CD4-positive, CD25-positive, alpha-beta regulatory T cell (primary cell): ENCODE results near the gene GADL1. TPM values are rescaled to one million over a fixed set of nuclear protein-coding genes. Genes with fewer than 3 reads are reported as not detected.
A peak's percentile ranks its signal among the peaks of the same experiment; 100 is the strongest.

Source experiments
- ATAC-seq, 2 donors: fragments of 150-1000 bp; cut with Tn5 transposase; one replicate each; pipeline ENCODE4 v1.10.0; 2021; ENCODE audit warnings: low read depth in 2 of 2, moderate number of reproducible peaks in 2 of 2, moderate library complexity in 1 of 2
- DNase-seq, 3 donors: peaks; one replicate each; pipeline versions ENCODE4 v3.0.0 to v3.0.0-alpha.2; 2012 to 2022; ENCODE audit warnings: mixed read lengths in 1 of 3
- H3K27ac ChIP-seq: one replicate; pipeline ENCODE4 v1.7.0; 2013; ENCODE audit warnings: mild to moderate bottlenecking, low read length; ENCODE audit not compliant: insufficient read depth, poor library complexity, severe bottlenecking
- H3K27me3 ChIP-seq: one replicate; pipeline ENCODE4 v1.7.0; 2013; ENCODE audit warnings: low read length; ENCODE audit not compliant: control insufficient read depth, insufficient read depth
- H3K36me3 ChIP-seq: one replicate; pipeline ENCODE4 v1.7.0; 2013; ENCODE audit warnings: mild to moderate bottlenecking, low read length, moderate library complexity; ENCODE audit not compliant: control insufficient read depth, insufficient read depth
- H3K4me1 ChIP-seq: 2 replicates; pipeline ENCODE4 v1.7.0; 2013; ENCODE audit warnings: mild to moderate bottlenecking, low read length; ENCODE audit not compliant: insufficient read depth, control insufficient read depth, poor library complexity, severe bottlenecking
- H3K4me3 ChIP-seq: one replicate; pipeline ENCODE4 v1.7.0; 2013; ENCODE audit warnings: low read depth, mild to moderate bottlenecking, low read length, moderate library complexity
- H3K9me3 ChIP-seq, 2 experiments: 1 replicate in 1 of 2; 2 replicates in 1 of 2; pipeline ENCODE4 v1.7.0; 2013; ENCODE audit warnings: low read length in 2 of 2, mild to moderate bottlenecking in 1 of 2, moderate library complexity in 1 of 2; ENCODE audit not compliant: control insufficient read depth in 2 of 2
- H3K27ac Mint-ChIP-seq, 3 donors: one replicate each; pipeline ENCODE4 v1.8.0; 2020 to 2022; ENCODE audit warnings: mild to moderate bottlenecking in 3 of 3, mixed read lengths in 3 of 3, moderate library complexity in 2 of 3
- H3K27me3 Mint-ChIP-seq: one replicate; pipeline ENCODE4 v1.8.0; 2022; ENCODE audit warnings: mild to moderate bottlenecking, mixed read lengths
- H3K36me3 Mint-ChIP-seq: one replicate; pipeline ENCODE4 v1.8.0; 2020; ENCODE audit warnings: mixed read lengths
- H3K4me1 Mint-ChIP-seq, 4 donors: one replicate each; pipeline ENCODE4 v1.8.0; 2020 to 2022; ENCODE audit warnings: mixed read lengths in 4 of 4, mild to moderate bottlenecking in 1 of 4
- H3K4me3 Mint-ChIP-seq, 4 donors: one replicate each; pipeline ENCODE4 v1.8.0; 2020 to 2022; ENCODE audit warnings: mild to moderate bottlenecking in 4 of 4, mixed read lengths in 4 of 4, moderate library complexity in 3 of 4
- H3K9me3 Mint-ChIP-seq, 7 donors: one replicate each; pipeline ENCODE4 v1.8.0; 2020 to 2022; ENCODE audit warnings: mixed read lengths in 7 of 7, mild to moderate bottlenecking in 3 of 7, moderate library complexity in 2 of 7
- polyA plus RNA-seq, 4 donors: library from polyadenylated mRNA; unstranded; fragments of 300-500 nt; fragmentation: Illumina TruSeq; gene quantifications; one replicate each; pipeline ENCODE4 v1.2.3, GENCODE V29; 2021
- total RNA-seq: library from RNA; stranded (reverse); gene quantifications from one replicate; pipeline ENCODE4 v1.2.3, GENCODE V29; 2022

GADL1 gene
- not detected for total RNA-seq
- polyA plus RNA-seq: not detected

GRCh38 chr3:30894521-30895251, at the start of gene GADL1:
GADL1 (minus strand) TSS chr3:30894661; CDS start chr3:30894614, 47 bp downstream.
- Histone ChIP-seq H3K27me3 (peaks cover 12% of the 10 kb centered on the region), H3K36me3 (no peaks in the 10 kb centered on the region), H3K9me3 (no peaks in the 10 kb centered on the region), H3K4me3 (no peak within 1 kb of the TSS), H3K27ac (no peak within 1 kb of the TSS), H3K4me1 (peaks cover 4% of the 10 kb centered on the region)
- Mint-ChIP-seq H3K36me3 (no peaks in the 10 kb centered on the region), H3K4me3 (peak within 1 kb of the TSS in 3 of 4 donors; percentile 5 to 48 (median 10)), H3K9me3 (no peaks in the 10 kb centered on the region), H3K27me3 (peaks cover 29% of the 10 kb centered on the region), H3K4me1 (peaks cover 0 to 17% (median 9%) of the 10 kb centered on the region in 4 donors), H3K27ac (no peak within 1 kb of the TSS)
- DNase-seq: peak in 1 of 3 donors; percentile 32
- ATAC-seq: no peak

- Mint-ChIP-seq H3K4me3 (no peak overlapping the region), H3K9me3 (peaks cover 0 to 9% (median 0%) of the 10 kb centered on the region in 7 donors)
These were observed 49.7 kb upstream of the GADL1 start for GRCh38 chr3:30944124-30944523.

DNA sequence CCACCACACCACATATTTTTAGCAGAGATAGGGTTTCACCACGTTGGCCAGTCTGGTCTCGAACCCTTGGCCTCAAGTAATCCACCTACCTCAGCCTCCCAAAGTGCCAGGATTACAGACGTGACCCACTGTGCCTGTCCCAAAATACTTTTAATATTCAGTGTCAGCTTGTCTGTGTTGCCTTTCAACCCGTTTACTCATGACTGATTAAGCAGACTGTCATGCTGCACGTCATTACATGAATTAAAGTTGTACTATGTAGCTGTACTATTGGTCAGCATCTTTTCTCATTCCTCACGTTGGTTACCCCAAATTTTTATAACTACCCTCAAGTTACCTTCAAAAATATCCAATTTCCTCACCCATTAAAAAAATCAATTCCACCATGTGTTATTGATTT, 48.7 kb upstream of the GADL1 start:
- Mint-ChIP-seq H3K4me1 (no peaks in the 10 kb centered on the region), H3K9me3 (peaks cover 0 to 9% (median 0%) of the 10 kb centered on the region in 7 donors), H3K27me3 (peaks cover 11% of the 10 kb centered on the region), H3K36me3 (no peaks in the 10 kb centered on the region), H3K4me3 (no peak overlapping the region), H3K27ac (no peak overlapping the region)
- no peaks in the 10 kb centered on the region for H3K4me1 ChIP-seq
- ATAC-seq (no peak), DNase-seq (no peak)
- no peaks in the 10 kb centered on the region for H3K27me3 ChIP-seq
- no peak overlapping the region for H3K27ac ChIP-seq
- no peaks in the 10 kb centered on the region for H3K9me3 ChIP-seq
- no peaks in the 10 kb centered on the region for H3K36me3 ChIP-seq
- no peak overlapping the region for H3K4me3 ChIP-seq

More at GRCh38 chr3:30944124-30944523, 49.7 kb upstream of the GADL1 start:
- Mint-ChIP-seq H3K4me1 (peaks cover 0 to 2% (median 0%) of the 10 kb centered on the region in 4 donors), H3K27me3 (peaks cover 6% of the 10 kb centered on the region), H3K36me3 (no peaks in the 10 kb centered on the region), H3K27ac (no peak overlapping the region)
- H3K4me3 ChIP-seq: no peak overlapping the region
- DNase-seq: no peak
- ATAC-seq: no peak
- no peaks in the 10 kb centered on the region for H3K9me3 ChIP-seq
- no peaks in the 10 kb centered on the region for H3K4me1 ChIP-seq
- H3K36me3 ChIP-seq: no peaks in the 10 kb centered on the region
- no peaks in the 10 kb centered on the region for H3K27me3 ChIP-seq
- H3K27ac ChIP-seq: no peak overlapping the region

- H3K4me1 Mint-ChIP-seq: no peaks in the 10 kb centered on the region
- Histone ChIP-seq H3K36me3 (no peaks in the 10 kb centered on the region), H3K27ac (no peak overlapping the region), H3K27me3 (no peaks in the 10 kb centered on the region), H3K9me3 (no peaks in the 10 kb centered on the region), H3K4me1 (no peaks in the 10 kb centered on the region), H3K4me3 (no peak overlapping the region)
- ATAC-seq (no peak), DNase-seq (no peak)
- H3K27ac Mint-ChIP-seq: no peak overlapping the region
- no peak overlapping the region for H3K4me3 Mint-ChIP-seq
- peaks cover 11% of the 10 kb centered on the region for H3K27me3 Mint-ChIP-seq
- H3K9me3 Mint-ChIP-seq: peaks cover 0 to 9% (median 0%) of the 10 kb centered on the region in 7 donors
- H3K36me3 Mint-ChIP-seq: no peaks in the 10 kb centered on the region
These were observed 46.9 kb upstream of the GADL1 start for GRCh38 chr3:30941342-30941741.

DNA sequence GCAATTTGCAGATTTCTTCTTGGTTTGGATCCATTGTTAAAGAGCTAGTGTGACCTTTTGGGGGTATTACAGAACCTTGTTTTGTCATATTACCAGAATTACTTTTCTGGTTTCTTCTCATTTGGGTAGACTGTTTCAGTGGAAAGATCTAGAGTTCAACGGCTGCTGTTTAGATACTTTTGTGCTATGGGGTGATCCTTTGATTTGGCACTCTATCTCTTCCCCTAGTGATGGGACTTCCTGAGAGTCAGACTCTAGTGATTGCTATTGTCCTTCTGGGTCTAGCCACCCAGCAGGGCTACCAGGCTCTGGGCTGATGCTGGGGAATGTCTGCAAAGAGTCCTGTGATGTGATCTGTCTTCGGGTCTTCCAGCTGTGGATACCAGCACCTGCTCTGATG, 46.3 kb upstream of the GADL1 start:
- Histone ChIP-seq H3K9me3 (no peaks in the 10 kb centered on the region), H3K4me1 (no peaks in the 10 kb centered on the region), H3K27ac (no peak overlapping the region), H3K36me3 (no peaks in the 10 kb centered on the region), H3K4me3 (no peak overlapping the region), H3K27me3 (no peaks in the 10 kb centered on the region)
- Mint-ChIP-seq H3K27me3 (peaks cover 11% of the 10 kb centered on the region), H3K36me3 (no peaks in the 10 kb centered on the region), H3K4me1 (no peaks in the 10 kb centered on the region), H3K27ac (no peak overlapping the region), H3K4me3 (no peak overlapping the region), H3K9me3 (peaks cover 0 to 9% (median 0%) of the 10 kb centered on the region in 7 donors)
- DNase-seq: no peak
- no peak for ATAC-seq

- no peak overlapping the region for H3K27ac Mint-ChIP-seq
- H3K27me3 ChIP-seq: no peaks in the 10 kb centered on the region
- no peaks in the 10 kb centered on the region for H3K36me3 ChIP-seq
- no peaks in the 10 kb centered on the region for H3K4me1 ChIP-seq
- H3K36me3 Mint-ChIP-seq: no peaks in the 10 kb centered on the region
- H3K4me1 Mint-ChIP-seq: peaks cover 0 to 5% (median 0%) of the 10 kb centered on the region in 4 donors
- H3K27ac ChIP-seq: no peak overlapping the region
- no peak overlapping the region for H3K4me3 Mint-ChIP-seq
- no peak overlapping the region for H3K4me3 ChIP-seq
- H3K9me3 ChIP-seq: no peaks in the 10 kb centered on the region
- peaks cover 0 to 4% (median 1%) of the 10 kb centered on the region in 7 donors for H3K9me3 Mint-ChIP-seq
- ATAC-seq (no peak), DNase-seq (peak in 1 of 3 donors; percentile 33)
- H3K27me3 Mint-ChIP-seq: peaks cover 6% of the 10 kb centered on the region
These were observed 39.7 kb upstream of the GADL1 start for GRCh38 chr3:30934208-30934550.

- Mint-ChIP-seq H3K4me1 (peaks cover 0 to 5% (median 0%) of the 10 kb centered on the region in 4 donors), H3K9me3 (peaks cover 0 to 4% (median 1%) of the 10 kb centered on the region in 7 donors), H3K4me3 (no peak overlapping the region), H3K36me3 (no peaks in the 10 kb centered on the region), H3K27me3 (peaks cover 4% of the 10 kb centered on the region), H3K27ac (no peak overlapping the region)
- Histone ChIP-seq H3K36me3 (no peaks in the 10 kb centered on the region), H3K27ac (no peak overlapping the region), H3K4me3 (no peak overlapping the region), H3K9me3 (no peaks in the 10 kb centered on the region), H3K4me1 (no peaks in the 10 kb centered on the region), H3K27me3 (no peaks in the 10 kb centered on the region)
- DNase-seq (no peak), ATAC-seq (no peak)
These were observed 39.2 kb upstream of the GADL1 start for GRCh38 chr3:30933478-30934207.
